Transverse colon (tissue), 4 donors: ENCODE measurements around the gene CHST13. TPM values are rescaled to one million over a fixed set of nuclear protein-coding genes. Genes with fewer than 3 reads are reported as not detected.

Source experiments
- DNase-seq: peaks from one replicate; pipeline ENCODE4 v3.0.0-alpha.2; 2019
- H3K27ac ChIP-seq, 4 donors: fragments of 200-600 bp; sonication (generic); 2 replicates each; pipeline ENCODE4 v1.5.1; 2016 to 2018; ENCODE audit warnings: inconsistent platforms in 4 of 4
- H3K27me3 ChIP-seq: fragments of 200-600 bp; sonication (generic); 2 replicates; pipeline ENCODE4 v1.5.1; 2017; ENCODE audit warnings: inconsistent platforms
- H3K36me3 ChIP-seq, 4 donors: fragments of 200-600 bp; sonication (generic); 2 replicates each; pipeline ENCODE4 v1.5.1; 2017 to 2019; ENCODE audit warnings: inconsistent platforms in 4 of 4
- H3K4me1 ChIP-seq, 4 donors: fragments of 200-600 bp; sonication (generic); 2 replicates each; pipeline ENCODE4 v1.5.1; 2017 to 2020; ENCODE audit warnings: inconsistent platforms in 4 of 4
- H3K4me3 ChIP-seq, 4 donors: fragments of 200-600 bp; sonication (generic); 1 replicate in 1 of 4; 2 replicates in 3 of 4; pipeline versions ENCODE4 v1.5.1 to v1.6.1; 2017 to 2019; ENCODE audit warnings: inconsistent platforms in 4 of 4
- H3K9me3 ChIP-seq, 2 donors: fragments of 200-600 bp; sonication (generic); 2 replicates each; pipeline ENCODE4 v1.5.1; 2017 to 2019; ENCODE audit warnings: inconsistent platforms in 2 of 2
- CTCF ChIP-seq, 5 experiments: fragments of 200-600 bp in 3 of 5; fragments of 450-650 bp in 2 of 5; sonication (generic) in 3 of 5; IDR thresholded peaks; 1 replicate in 2 of 5; 2 replicates in 3 of 5; pipeline ENCODE4 v1.5.1; 2016 to 2017; ENCODE audit warnings: antibody characterized with exemption in 5 of 5, inconsistent platforms in 3 of 5, mild to moderate bottlenecking in 2 of 5, moderate library complexity in 1 of 5
- EP300 ChIP-seq: sonication (generic); formaldehyde crosslinking; IDR thresholded peaks from one replicate; pipeline ENCODE4 v1.6.1; 2017; ENCODE audit warnings: antibody characterized with exemption, low read depth
- POLR2A ChIP-seq: fragments of 450-650 bp; IDR thresholded peaks from one replicate; pipeline ENCODE4 v1.6.1; 2016; ENCODE audit warnings: antibody characterized with exemption, mild to moderate bottlenecking, moderate library complexity
- POLR2AphosphoS5 ChIP-seq, 3 donors: sonication (generic); formaldehyde crosslinking; IDR thresholded peaks; one replicate each; pipeline ENCODE4 v1.6.1; 2016; ENCODE audit warnings: antibody characterized with exemption in 3 of 3
- WGBS, 2 donors: methylation state at CpG; one replicate each; pipeline ENCODE4 v1.1.5; 2018; ENCODE audit warnings: low coverage in 1 of 2; 5-methylcytosine and 5-hydroxymethylcytosine counted together
- in situ Hi-C, 4 donors: fragments of 200-750 bp; cut with MboI; loops; one replicate each; pipeline versions ENCODE4 v1.15.0 to v1.15.1; 2017; ENCODE audit warnings: low sequenced_read_pairs in 3 of 4, low pct_ligation_motif_present in 1 of 4, low pct_unique_long_range_greater_than_20kb in 1 of 4
- intact Hi-C: fragments of 100-400 bp; cut with DNase I; formaldehyde crosslinking; loops from one replicate; pipeline ENCODE4 v1.15.1; 2023; ENCODE audit warnings: low total_unique reads
- total RNA-seq, 4 donors: library from RNA; depleted of rRNA; stranded (reverse); fragments of >200 nt; gene quantifications; one replicate each; pipeline ENCODE4 v1.1.0, GENCODE V29; 2016

The CHST13 gene
- total RNA-seq, 4 donors from 2014 or later = 2.0 to 6.4 (median 4.9) TPM; not detected in 1

- TF ChIP-seq POLR2AphosphoS5 (IDR thresholded peaks at IDR 0.05) = no peak
- no peak for TF ChIP-seq POLR2A
- TF ChIP-seq CTCF (IDR thresholded peaks at IDR 0.05) = no peak
- TF ChIP-seq EP300 = no peak
- 91 to 93% methylated on average over 3 to 5 of the region's 5 CpGs for WGBS, 2 donors
Measured at GRCh38 chr3:126480206-126480605, 43.7 kb upstream of the CHST13 start.

GRCh38 chr3:126480861-126481260 lies 43.1 kb upstream of the CHST13 start:
- TF ChIP-seq CTCF (IDR thresholded peaks at IDR 0.05) (no peak), EP300 (no peak), POLR2AphosphoS5 (IDR thresholded peaks at IDR 0.05) (no peak), POLR2A (no peak)
- no peak overlapping the region for H3K27ac ChIP-seq
- H3K36me3 ChIP-seq = no peaks in the 10 kb centered on the region
- no peak for DNase-seq
- intact Hi-C loops (no loop called here), in situ Hi-C loops (no loop called here)
- H3K27me3 ChIP-seq = no peaks in the 10 kb centered on the region
- 79 to 84% methylated on average over 7 to 8 of the region's 8 CpGs for WGBS, 2 donors
- peaks cover 0 to 7% (median 3%) of the 10 kb centered on the region in 4 donors for H3K4me1 ChIP-seq
- H3K4me3 ChIP-seq = no peak overlapping the region
- no peaks in the 10 kb centered on the region for H3K9me3 ChIP-seq

More at GRCh38 chr3:126480206-126480605, 43.7 kb upstream of the CHST13 start:
- Histone ChIP-seq H3K4me1 (peaks cover 0 to 7% (median 3%) of the 10 kb centered on the region in 4 donors), H3K27ac (no peak overlapping the region), H3K27me3 (no peaks in the 10 kb centered on the region), H3K36me3 (no peaks in the 10 kb centered on the region), H3K9me3 (no peaks in the 10 kb centered on the region), H3K4me3 (no peak overlapping the region)
- no peak for DNase-seq
- in situ Hi-C loops = no loop called here
- intact Hi-C loops = no loop called here

- TF ChIP-seq CTCF (IDR thresholded peaks at IDR 0.05) (no peak), POLR2A (no peak), POLR2AphosphoS5 (IDR thresholded peaks at IDR 0.05) (no peak), EP300 (no peak)
- H3K4me1 ChIP-seq = no peaks in the 10 kb centered on the region
- H3K36me3 ChIP-seq = no peaks in the 10 kb centered on the region
- H3K27ac ChIP-seq = no peak overlapping the region
- no peaks in the 10 kb centered on the region for H3K27me3 ChIP-seq
- no peaks in the 10 kb centered on the region for H3K9me3 ChIP-seq
- DNase-seq = peak; percentile 60
- H3K4me3 ChIP-seq = no peak overlapping the region
- WGBS, 2 donors = 64% methylated on average over 16 of the region's 16 CpGs; no CpG with 5 or more reads in 1 of the 2 donors
- intact Hi-C loops (no loop called here), in situ Hi-C loops (no loop called here)
Measured at GRCh38 chr3:126481808-126482502, 42.0 kb upstream of the CHST13 start.

- in situ Hi-C loops (no loop called here), intact Hi-C loops (no loop called here)
- no peak for DNase-seq
- WGBS, 2 donors = 74 to 84% methylated on average over 11 to 15 of the region's 15 CpGs
- H3K4me3 ChIP-seq = no peak overlapping the region
- H3K36me3 ChIP-seq = no peaks in the 10 kb centered on the region
- H3K27ac ChIP-seq = no peak overlapping the region
- TF ChIP-seq EP300 (no peak), CTCF (IDR thresholded peaks at IDR 0.05) (no peak), POLR2A (no peak), POLR2AphosphoS5 (IDR thresholded peaks at IDR 0.05) (no peak)
- no peaks in the 10 kb centered on the region for H3K27me3 ChIP-seq
- no peaks in the 10 kb centered on the region for H3K4me1 ChIP-seq
- no peaks in the 10 kb centered on the region for H3K9me3 ChIP-seq
Measured at GRCh38 chr3:126482503-126483255, 41.3 kb upstream of the CHST13 start.
